ENCODE results near the gene C16orf90. TPM values are rescaled to one million over a fixed set of nuclear protein-coding genes. Genes with fewer than 3 reads are reported as not detected.
"Not testable (repeated sequence)": the region's sequence is repeated elsewhere in the genome, so short reads cannot be mapped to it uniquely, and the experiment has no call there.

Gene C16orf90
- total RNA-seq, 1 donor from 2014 or later = not detected

GRCh38 chr16:3476409-3476808, 18.9 kb downstream of the C16orf90 start:
- DNase-seq (ENCODE audit: extremely low spot score in 2 of 2) = no peak
- Histone ChIP-seq H3K27me3 (no peaks in the 10 kb centered on the region), H3K9me3 (no peaks in the 10 kb centered on the region), H3K27ac (no peak overlapping the region), H3K36me3 (peaks cover 0 to 30% of the 10 kb centered on the region in 2 donors), H3K4me3 (no peak overlapping the region), H3K4me1 (peaks cover 21% of the 10 kb centered on the region)
- TF ChIP-seq POLR2AphosphoS5 (IDR thresholded peaks at IDR 0.05; ENCODE audit: insufficient read depth in 1 of 2, low read depth in 1 of 2) = no peak
- TF ChIP-seq, protein P1, sequence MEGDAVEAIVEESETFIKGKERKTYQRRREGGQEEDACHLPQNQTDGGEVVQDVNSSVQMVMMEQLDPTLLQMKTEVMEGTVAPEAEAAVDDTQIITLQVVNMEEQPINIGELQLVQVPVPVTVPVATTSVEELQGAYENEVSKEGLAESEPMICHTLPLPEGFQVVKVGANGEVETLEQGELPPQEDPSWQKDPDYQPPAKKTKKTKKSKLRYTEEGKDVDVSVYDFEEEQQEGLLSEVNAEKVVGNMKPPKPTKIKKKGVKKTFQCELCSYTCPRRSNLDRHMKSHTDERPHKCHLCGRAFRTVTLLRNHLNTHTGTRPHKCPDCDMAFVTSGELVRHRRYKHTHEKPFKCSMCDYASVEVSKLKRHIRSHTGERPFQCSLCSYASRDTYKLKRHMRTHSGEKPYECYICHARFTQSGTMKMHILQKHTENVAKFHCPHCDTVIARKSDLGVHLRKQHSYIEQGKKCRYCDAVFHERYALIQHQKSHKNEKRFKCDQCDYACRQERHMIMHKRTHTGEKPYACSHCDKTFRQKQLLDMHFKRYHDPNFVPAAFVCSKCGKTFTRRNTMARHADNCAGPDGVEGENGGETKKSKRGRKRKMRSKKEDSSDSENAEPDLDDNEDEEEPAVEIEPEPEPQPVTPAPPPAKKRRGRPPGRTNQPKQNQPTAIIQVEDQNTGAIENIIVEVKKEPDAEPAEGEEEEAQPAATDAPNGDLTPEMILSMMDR (IDR thresholded peaks at IDR 0.05) = no peak
- TF ChIP-seq POLR2A (IDR thresholded peaks at IDR 0.05) = no peak
- intact Hi-C loops (cut with DNase I) = no loop called here

DNA sequence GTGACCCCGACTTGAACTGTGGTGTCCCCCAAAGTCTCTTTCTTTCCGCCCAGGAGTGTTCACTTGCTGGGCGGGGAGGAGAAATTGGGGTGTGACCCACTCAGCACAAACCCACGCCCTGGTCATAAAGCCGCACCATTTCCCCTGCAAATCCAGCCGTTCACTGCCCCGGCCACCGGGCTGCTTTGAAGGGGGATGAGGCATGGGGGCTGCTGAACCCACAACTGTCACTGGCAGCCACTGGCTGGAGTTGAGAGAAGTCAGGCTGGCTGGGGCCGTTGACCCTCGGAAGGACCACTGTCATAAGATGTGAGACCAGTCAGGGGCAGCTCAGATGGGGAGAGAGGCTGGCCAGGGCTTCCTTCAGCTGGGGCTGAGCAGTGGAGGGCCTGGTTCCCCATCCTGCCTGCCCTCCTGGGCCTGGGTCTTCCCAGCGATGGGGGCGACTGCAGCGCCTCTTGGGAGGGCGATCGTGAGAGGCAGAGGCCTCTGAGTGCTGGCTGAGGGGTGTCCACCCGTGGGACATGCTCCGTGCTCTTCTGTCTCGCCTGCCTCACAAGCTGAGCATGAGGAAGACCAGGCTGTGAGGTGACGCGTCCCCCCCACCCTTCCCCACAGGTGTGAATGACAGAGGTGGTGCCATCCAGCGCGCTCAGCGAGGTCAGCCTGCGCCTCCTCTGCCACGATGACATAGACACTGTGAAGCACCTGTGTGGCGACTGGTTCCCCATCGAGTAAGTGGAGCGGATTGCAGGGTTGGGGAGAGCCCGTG, 19.5 kb downstream of the C16orf90 start:
- Histone ChIP-seq H3K4me1 (peaks cover 21% of the 10 kb centered on the region), H3K9me3 (no peaks in the 10 kb centered on the region), H3K4me3 (no peak overlapping the region), H3K27me3 (no peaks in the 10 kb centered on the region), H3K27ac (no peak overlapping the region), H3K36me3 (peaks cover 0 to 24% of the 10 kb centered on the region in 2 donors)
- DNase-seq (ENCODE audit: extremely low spot score in 2 of 2) = no peak
- intact Hi-C loops (cut with DNase I) = no loop called here
- TF ChIP-seq, protein P1 (IDR thresholded peaks at IDR 0.05) = no peak
- TF ChIP-seq POLR2AphosphoS5 (IDR thresholded peaks at IDR 0.05; ENCODE audit: insufficient read depth in 1 of 2, low read depth in 1 of 2) (no peak), POLR2A (IDR thresholded peaks at IDR 0.05) (no peak)

DNA sequence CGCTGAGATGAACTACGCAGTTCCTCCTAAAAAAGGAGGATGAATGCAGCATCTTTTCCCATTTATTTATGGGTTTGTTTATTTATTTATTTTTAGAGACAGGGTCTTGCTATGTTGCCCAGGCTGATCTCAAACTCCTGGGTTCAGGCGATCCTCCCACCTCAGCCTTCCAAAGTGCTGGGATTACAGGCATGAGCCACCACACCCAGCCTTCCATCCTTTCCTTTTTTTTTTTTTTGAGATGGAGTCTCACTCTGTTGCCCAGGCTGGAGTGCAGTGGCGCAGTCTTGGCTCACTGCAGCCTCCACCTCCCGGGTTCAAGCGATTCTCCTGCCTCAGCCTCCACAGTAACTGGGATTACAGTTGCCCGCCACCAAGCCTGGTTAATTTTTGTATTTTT, 20.4 kb downstream of the C16orf90 start:
- Histone ChIP-seq H3K36me3 (peaks cover 0 to 18% of the 10 kb centered on the region in 2 donors), H3K4me1 (peaks cover 28% of the 10 kb centered on the region)
- H3K27me3 ChIP-seq; H3K4me3 ChIP-seq; intact Hi-C loops (cut with DNase I); H3K9me3 ChIP-seq; DNase-seq (ENCODE audit: extremely low spot score in 2 of 2); H3K27ac ChIP-seq: not testable (repeated sequence)

- H3K27me3 ChIP-seq = no peaks in the 10 kb centered on the region
- H3K27ac ChIP-seq = no peak overlapping the region
- no peak for DNase-seq (ENCODE audit: extremely low spot score in 2 of 2)
- TF ChIP-seq POLR2A (IDR thresholded peaks at IDR 0.05) (no peak), POLR2AphosphoS5 (IDR thresholded peaks at IDR 0.05; ENCODE audit: insufficient read depth in 1 of 2, low read depth in 1 of 2) (no peak)
- TF ChIP-seq, protein P1 (IDR thresholded peaks at IDR 0.05) = no peak
- no peaks in the 10 kb centered on the region for H3K9me3 ChIP-seq
- H3K4me1 ChIP-seq = peaks cover 34% of the 10 kb centered on the region
- no peak overlapping the region for H3K4me3 ChIP-seq
- intact Hi-C loops (cut with DNase I) = no loop called here
- peaks cover 0 to 11% of the 10 kb centered on the region in 2 donors for H3K36me3 ChIP-seq
Observed at GRCh38 chr16:3474136-3474779, 21.0 kb downstream of the C16orf90 start.

GRCh38 chr16:3473596-3473943, 21.7 kb downstream of the C16orf90 start:
- H3K27ac ChIP-seq; H3K9me3 ChIP-seq; DNase-seq (ENCODE audit: extremely low spot score in 2 of 2); H3K27me3 ChIP-seq; H3K4me3 ChIP-seq; H3K36me3 ChIP-seq; intact Hi-C loops (cut with DNase I): not testable (repeated sequence)
- H3K4me1 ChIP-seq = peaks cover 40% of the 10 kb centered on the region
